Progenitor cell of endocrine pancreas (in vitro differentiated cells): ENCODE measurements around the gene LIPC. TPM values are rescaled to one million over a fixed set of nuclear protein-coding genes. Genes with fewer than 3 reads are reported as not detected.

Source experiments
- DNase-seq: peaks from one replicate; pipeline ENCODE4 v3.0.0; 2021; ENCODE audit warnings: low spot score; ENCODE audit not compliant: unreplicated experiment
- H3K27ac Mint-ChIP-seq: 2 replicates; pipeline ENCODE4 v1.8.0; 2021; ENCODE audit warnings: mild to moderate bottlenecking, moderate library complexity, mixed read lengths
- H3K27me3 Mint-ChIP-seq: 2 replicates; pipeline ENCODE4 v1.8.0; 2021; ENCODE audit warnings: mixed read lengths
- H3K36me3 Mint-ChIP-seq: 2 replicates; pipeline ENCODE4 v1.8.0; 2022; ENCODE audit warnings: mixed read lengths; ENCODE audit not compliant: insufficient read depth
- H3K4me1 Mint-ChIP-seq: 2 replicates; pipeline ENCODE4 v1.8.0; 2021; ENCODE audit warnings: low read depth, mixed read lengths
- H3K4me3 Mint-ChIP-seq: 2 replicates; pipeline ENCODE4 v1.8.0; 2021; ENCODE audit warnings: low read depth, mild to moderate bottlenecking, moderate library complexity, mixed read lengths
- H3K9me3 Mint-ChIP-seq: 2 replicates; pipeline ENCODE4 v1.8.0; 2021; ENCODE audit warnings: low read depth, mixed read lengths
- CTCF ChIP-seq: fragments of 200-600 bp; sonication (generic); IDR thresholded peaks from one replicate; pipeline ENCODE4 v1.5.0; 2021; ENCODE audit warnings: antibody characterized with exemption, mild to moderate bottlenecking; ENCODE audit not compliant: unreplicated experiment
- total RNA-seq: library from RNA; stranded (reverse); gene quantifications from 2 replicates; pipeline ENCODE4 v1.2.1, GENCODE V29; 2021

LIPC gene
- total RNA-seq, 1 donor from 2014 or later: 5.9 TPM

GRCh38 chr15:58517252-58517681 lies 85.5 kb downstream of the LIPC start:
- DNase-seq: no peak

GRCh38 chr15:58517682-58518525 lies 86.1 kb downstream of the LIPC start:
- H3K27me3 Mint-ChIP-seq: peaks cover 16% of the 10 kb centered on the region
- no peak for TF ChIP-seq CTCF
- peaks cover 3% of the 10 kb centered on the region for H3K9me3 Mint-ChIP-seq
- H3K36me3 Mint-ChIP-seq: no peaks in the 10 kb centered on the region
- H3K4me1 Mint-ChIP-seq: peaks cover 15% of the 10 kb centered on the region
- DNase-seq: no peak
- H3K4me3 Mint-ChIP-seq: no peak overlapping the region
- H3K27ac Mint-ChIP-seq: no peak overlapping the region

More at GRCh38 chr15:58517252-58517681, 85.5 kb downstream of the LIPC start:
- Mint-ChIP-seq H3K27ac (no peak overlapping the region), H3K4me3 (no peak overlapping the region), H3K9me3 (peaks cover 3% of the 10 kb centered on the region), H3K4me1 (peaks cover 15% of the 10 kb centered on the region), H3K27me3 (peaks cover 13% of the 10 kb centered on the region), H3K36me3 (no peaks in the 10 kb centered on the region)
- TF ChIP-seq CTCF: no peak

DNA sequence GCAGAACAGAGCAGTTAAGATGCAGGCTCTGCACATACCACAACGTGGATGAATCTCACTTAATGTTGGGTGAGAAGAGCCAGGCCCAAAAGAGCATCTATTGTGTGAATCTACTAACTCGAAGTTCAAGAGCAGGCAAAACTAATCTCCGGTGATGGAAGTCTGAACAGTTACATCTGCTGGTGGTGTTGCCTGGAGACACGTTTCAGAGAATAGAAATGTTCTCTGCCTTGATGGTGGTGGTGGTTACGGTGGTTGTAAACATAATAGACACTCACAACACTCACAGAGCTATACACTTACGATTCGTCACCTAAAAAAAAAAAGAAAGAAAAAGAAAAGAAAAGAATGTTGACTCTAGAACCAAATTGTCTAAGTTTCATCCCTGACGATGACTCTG lies 86.8 kb downstream of the LIPC start:
- no peak for TF ChIP-seq CTCF
- Mint-ChIP-seq H3K9me3 (peaks cover 3% of the 10 kb centered on the region), H3K4me1 (peaks cover 16% of the 10 kb centered on the region)

GRCh38 chr15:58519516-58519915 lies 87.7 kb downstream of the LIPC start:
- H3K9me3 Mint-ChIP-seq: peaks cover 3% of the 10 kb centered on the region
- no peak for TF ChIP-seq CTCF
- no peak overlapping the region for H3K27ac Mint-ChIP-seq
- H3K4me1 Mint-ChIP-seq: peaks cover 16% of the 10 kb centered on the region
- H3K36me3 Mint-ChIP-seq: no peaks in the 10 kb centered on the region
- H3K27me3 Mint-ChIP-seq: peaks cover 19% of the 10 kb centered on the region
- no peak overlapping the region for H3K4me3 Mint-ChIP-seq
- no peak for DNase-seq

More for the DNA sequence above, 86.8 kb downstream of the LIPC start:
- Mint-ChIP-seq H3K36me3 (no peaks in the 10 kb centered on the region), H3K27me3 (peaks cover 19% of the 10 kb centered on the region), H3K27ac (no peak overlapping the region), H3K4me3 (no peak overlapping the region)
- no peak for DNase-seq

- no peak for TF ChIP-seq CTCF
- H3K27ac Mint-ChIP-seq: no peak overlapping the region
- no peaks in the 10 kb centered on the region for H3K36me3 Mint-ChIP-seq
- no peaks in the 10 kb centered on the region for H3K9me3 Mint-ChIP-seq
- H3K27me3 Mint-ChIP-seq: peaks cover 19% of the 10 kb centered on the region
- DNase-seq: no peak
- H3K4me1 Mint-ChIP-seq: peaks cover 16% of the 10 kb centered on the region
- H3K4me3 Mint-ChIP-seq: no peak overlapping the region
These were observed 88.7 kb downstream of the LIPC start for GRCh38 chr15:58520464-58520863.
